ENCODE measurements around the gene CRTC3.
"Not testable (repeated sequence)": the region's sequence is repeated elsewhere in the genome, so short reads cannot be mapped to it uniquely, and the experiment has no call there.

CRTC3 gene

GRCh38 chr15:90529371-90530249, at the start of gene CRTC3:
CRTC3 (plus strand) TSS chr15:90529923; CDS start chr15:90530072, 149 bp downstream.
- DNase-seq: peak; percentile 62

GRCh38 chr15:90481023-90481422, 48.7 kb upstream of the CRTC3 start:
- DNase-seq: peak; percentile 45

GRCh38 chr15:90482124-90483011, 47.4 kb upstream of the CRTC3 start:
- peak; percentile 53 for DNase-seq

- no peak for DNase-seq
These were observed 46.8 kb upstream of the CRTC3 start for GRCh38 chr15:90483012-90483307.

GRCh38 chr15:90483637-90484036, 46.1 kb upstream of the CRTC3 start:
- DNase-seq: no peak

GRCh38 chr15:90487186-90487585, 42.5 kb upstream of the CRTC3 start:
- DNase-seq: no peak

GRCh38 chr15:90489514-90489913, 40.2 kb upstream of the CRTC3 start:
- no peak for DNase-seq

- no peak for DNase-seq
These were observed 39.8 kb upstream of the CRTC3 start for GRCh38 chr15:90489944-90490343.

GRCh38 chr15:90493647-90494046, 36.1 kb upstream of the CRTC3 start:
- DNase-seq: no peak

- no peak for DNase-seq
These were observed 34.7 kb upstream of the CRTC3 start for GRCh38 chr15:90495067-90495466.

- DNase-seq: no peak
These were observed 32.9 kb upstream of the CRTC3 start for GRCh38 chr15:90496791-90497190.

GRCh38 chr15:90497376-90497775, 32.3 kb upstream of the CRTC3 start:
- DNase-seq: no peak

GRCh38 chr15:90497912-90498311, 31.8 kb upstream of the CRTC3 start:
- no peak for DNase-seq

- DNase-seq: no peak
These were observed 29.6 kb upstream of the CRTC3 start for GRCh38 chr15:90500171-90500570.

GRCh38 chr15:90501898-90502297, 27.8 kb upstream of the CRTC3 start:
- no peak for DNase-seq

GRCh38 chr15:90510781-90511180, 18.9 kb upstream of the CRTC3 start:
- DNase-seq: not testable (repeated sequence)

GRCh38 chr15:90511211-90511618, 18.5 kb upstream of the CRTC3 start:
- DNase-seq: peak; percentile 10

GRCh38 chr15:90512276-90512675, 17.4 kb upstream of the CRTC3 start:
- DNase-seq: no peak

GRCh38 chr15:90512981-90513380, 16.7 kb upstream of the CRTC3 start:
- no peak for DNase-seq

GRCh38 chr15:90513448-90513847, 16.3 kb upstream of the CRTC3 start:
- DNase-seq: no peak

- DNase-seq: not testable (repeated sequence)
These were observed 15.8 kb upstream of the CRTC3 start for GRCh38 chr15:90513893-90514292.

- DNase-seq: no peak
These were observed 10.0 kb upstream of the CRTC3 start for GRCh38 chr15:90519688-90520087.

GRCh38 chr15:90520365-90520764, 9.4 kb upstream of the CRTC3 start:
- no peak for DNase-seq

GRCh38 chr15:90523373-90523772, 6.3 kb upstream of the CRTC3 start:
- DNase-seq: no peak
